Measurements from ENCODE around the gene WHAMM.

DNA sequence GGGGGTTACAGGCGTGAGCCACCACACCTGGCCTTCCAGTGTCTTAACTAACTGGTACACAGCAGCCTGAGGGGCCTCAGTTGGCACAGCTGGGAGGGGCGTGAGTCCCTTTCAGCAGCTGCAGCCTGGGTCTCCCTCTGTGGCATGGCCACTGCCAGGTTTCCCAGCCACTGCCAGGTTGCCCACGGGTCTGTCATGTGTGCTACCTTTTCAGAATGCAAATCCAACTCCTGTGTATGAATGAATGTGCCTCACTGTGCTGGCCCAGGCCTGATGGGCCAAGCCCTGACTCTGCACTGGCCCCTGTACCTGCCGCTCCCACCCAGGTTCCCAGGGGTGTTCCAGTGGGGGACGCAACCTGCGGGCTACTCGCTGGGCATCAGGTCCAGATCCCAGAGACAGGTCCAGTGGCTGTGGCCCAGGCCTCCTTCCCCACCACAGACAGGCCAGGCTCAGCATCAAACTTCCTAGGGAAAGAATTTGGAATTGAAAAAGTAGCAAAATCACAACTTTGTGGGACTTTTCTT, 26.0 kb downstream of the WHAMM start:
- TF ChIP-seq POLR2A (IDR thresholded peaks at IDR 0.05) (no peak), POLR2AphosphoS5 (IDR thresholded peaks at IDR 0.05; ENCODE audit: insufficient read depth in 1 of 2, low read depth in 1 of 2) (no peak)
- TF ChIP-seq, protein P1, sequence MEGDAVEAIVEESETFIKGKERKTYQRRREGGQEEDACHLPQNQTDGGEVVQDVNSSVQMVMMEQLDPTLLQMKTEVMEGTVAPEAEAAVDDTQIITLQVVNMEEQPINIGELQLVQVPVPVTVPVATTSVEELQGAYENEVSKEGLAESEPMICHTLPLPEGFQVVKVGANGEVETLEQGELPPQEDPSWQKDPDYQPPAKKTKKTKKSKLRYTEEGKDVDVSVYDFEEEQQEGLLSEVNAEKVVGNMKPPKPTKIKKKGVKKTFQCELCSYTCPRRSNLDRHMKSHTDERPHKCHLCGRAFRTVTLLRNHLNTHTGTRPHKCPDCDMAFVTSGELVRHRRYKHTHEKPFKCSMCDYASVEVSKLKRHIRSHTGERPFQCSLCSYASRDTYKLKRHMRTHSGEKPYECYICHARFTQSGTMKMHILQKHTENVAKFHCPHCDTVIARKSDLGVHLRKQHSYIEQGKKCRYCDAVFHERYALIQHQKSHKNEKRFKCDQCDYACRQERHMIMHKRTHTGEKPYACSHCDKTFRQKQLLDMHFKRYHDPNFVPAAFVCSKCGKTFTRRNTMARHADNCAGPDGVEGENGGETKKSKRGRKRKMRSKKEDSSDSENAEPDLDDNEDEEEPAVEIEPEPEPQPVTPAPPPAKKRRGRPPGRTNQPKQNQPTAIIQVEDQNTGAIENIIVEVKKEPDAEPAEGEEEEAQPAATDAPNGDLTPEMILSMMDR (IDR thresholded peaks at IDR 0.05) = no peak

Data from vagina (tissue), 2 donors.